K562 (cell line): ENCODE measurements around the gene ADAMTS20. TPM values are rescaled to one million over a fixed set of nuclear protein-coding genes. Genes with fewer than 3 reads are reported as not detected.

ENCODE experiments used
- ATAC-seq: fragments of 200-7000 bp; cut with Tn5 transposase; 3 replicates; pipeline ENCODE4 v1.9.1; 2020; ENCODE audit warnings: moderate library complexity
- BruUV-seq: library from RNA; stranded (reverse); fragments of 400-500 nt; replicated peaks from 2 replicates; lab custom pipeline; 2021; lab: Mats Ljungman, UMichigan
- CTCF ChIA-PET: fragments of 300-600 bp; formaldehyde crosslinking; extraction: SDS; loops from one replicate; lab custom pipeline; 2021; ENCODE audit warnings: low intra/inter-chr PET ratio; lab: Yijun Ruan, JAX
- POLR2A ChIA-PET: fragments of 300-600, 350-650 bp; sonication (Branson Sonifier 250); formaldehyde crosslinking; extraction: SDS; loops from one replicate; lab custom pipeline; 2021; ENCODE audit warnings: antibody characterized with exemption, inconsistent platforms; lab: Yijun Ruan, JAX
- DNase-seq, 4 experiments: peaks; one replicate each; pipeline versions ENCODE4 v3.0.0 to v3.0.0-alpha.2; 2011 to 2018; ENCODE audit warnings: low spot score in 3 of 4, mixed read lengths in 3 of 4; ENCODE audit errors: extremely low read depth in 1 of 4
- FAIRE-seq: peaks from 2 replicates; lab custom pipeline; 2011; peaks lifted over from hg19 to GRCh38; lab: Jason Lieb, UNC
- H2AFZ ChIP-seq: 2 replicates; pipeline ENCODE4 v1.6.0; 2011; ENCODE audit warnings: low read depth, low read length, control low read depth, inconsistent platforms
- H3K27ac ChIP-seq: fragments of 200-600 bp; 3 replicates; pipeline ENCODE4 v1.8.0; 2011; ENCODE audit warnings: low read depth, mild to moderate bottlenecking, control low read depth, inconsistent platforms, low read length, moderate library complexity, mixed read lengths; ENCODE audit errors: extremely low read depth
- H3K27me3 ChIP-seq, 2 experiments: fragments of 300-600 bp in 1 of 2; 2 replicates in 1 of 2; 3 replicates in 1 of 2; pipeline versions ENCODE4 v1.6.0 to v1.8.0; 2011; ENCODE audit warnings: inconsistent platforms in 2 of 2, low read length in 2 of 2, mild to moderate bottlenecking in 1 of 2, mixed read lengths in 1 of 2, moderate library complexity in 1 of 2; ENCODE audit not compliant: control insufficient read depth in 2 of 2, insufficient read depth in 2 of 2
- H3K36me3 ChIP-seq: fragments of 300-600 bp; 3 replicates; pipeline ENCODE4 v1.8.0; 2011; ENCODE audit warnings: mild to moderate bottlenecking, low read length, inconsistent platforms; ENCODE audit not compliant: control insufficient read depth, insufficient read depth
- H3K4me1 ChIP-seq, 2 experiments: fragments of 200-600 bp in 1 of 2; replicated peaks in 1 of 2; 2 replicates in 1 of 2; 3 replicates in 1 of 2; pipeline versions ENCODE4 v1.5.1 to v1.8.0; 2011; ENCODE audit warnings: inconsistent platforms in 2 of 2, low read length in 2 of 2, mild to moderate bottlenecking in 1 of 2, mixed read lengths in 1 of 2, moderate library complexity in 1 of 2; ENCODE audit not compliant: control insufficient read depth in 2 of 2, insufficient read depth in 2 of 2
- H3K4me2 ChIP-seq: 2 replicates; pipeline ENCODE4 v1.6.1; 2011; ENCODE audit warnings: low read length, control low read depth, inconsistent platforms, mixed read lengths; ENCODE audit not compliant: insufficient read depth
- H3K4me3 ChIP-seq: fragments of 200-600 bp; sonication (generic), shearing (Covaris generic); 2 replicates; pipeline ENCODE4 v1.5.1; 2016; ENCODE audit warnings: control low read depth, inconsistent platforms
- H3K79me2 ChIP-seq: fragments of 200-600 bp; 3 replicates; pipeline ENCODE4 v1.8.0; 2011; ENCODE audit warnings: low read length, inconsistent platforms; ENCODE audit not compliant: control insufficient read depth, insufficient read depth
- H3K9ac ChIP-seq, 2 experiments: 2 replicates each; pipeline versions ENCODE4 v1.6.0 to v1.6.1; 2011; ENCODE audit warnings: low read depth in 2 of 2, low read length in 2 of 2, control low read depth in 1 of 2, inconsistent platforms in 1 of 2, mild to moderate bottlenecking in 1 of 2, mixed read lengths in 1 of 2; ENCODE audit not compliant: insufficient read depth in 1 of 2
- H3K9me1 ChIP-seq: one replicate; pipeline ENCODE4 v1.6.0; 2011; ENCODE audit warnings: inconsistent platforms, mild to moderate bottlenecking, low read length, moderate library complexity; ENCODE audit not compliant: control insufficient read depth, insufficient read depth
- H3K9me3 ChIP-seq: replicated peaks from 2 replicates; pipeline ENCODE4 v1.5.1; 2011; ENCODE audit warnings: low read depth, low read length, inconsistent platforms; ENCODE audit not compliant: control insufficient read depth, insufficient read depth
- H4K20me1 ChIP-seq: replicated peaks from 2 replicates; pipeline ENCODE4 v1.6.1; 2011; ENCODE audit warnings: low read length, inconsistent platforms, mixed read lengths; ENCODE audit not compliant: control insufficient read depth, insufficient read depth
- EWSR1 ChIP-seq: fragments of 450-650 bp; IDR thresholded peaks from 2 replicates; pipeline ENCODE4 v1.6.1; 2018; ENCODE audit warnings: borderline replicate concordance, mild to moderate bottlenecking, low read depth, moderate library complexity; ENCODE audit not compliant: partially characterized antibody
- FOXP1 ChIP-seq: sonication (generic); formaldehyde crosslinking; IDR thresholded peaks from 2 replicates; pipeline ENCODE4 v1.8.0; 2022; ENCODE audit warnings: mild to moderate bottlenecking, missing genetic modification reagents
- MCM3 ChIP-seq: fragments of 450-650 bp; IDR thresholded peaks from 2 replicates; pipeline ENCODE4 v1.6.1; 2016
- SAFB2 ChIP-seq: fragments of 200-400 bp; formaldehyde crosslinking; IDR thresholded peaks from 2 replicates; pipeline ENCODE4 v1.6.1; 2018; ENCODE audit warnings: borderline replicate concordance, low read length, low read depth, moderate library complexity; ENCODE audit not compliant: severe bottlenecking
- ZNF121 ChIP-seq: sonication (generic); formaldehyde crosslinking; conservative IDR thresholded peaks from 2 replicates; pipeline ENCODE4 v1.8.0; 2022; ENCODE audit warnings: missing genetic modification reagents
- ZNF24 ChIP-seq: fragments of 450-650 bp; IDR thresholded peaks from 2 replicates; pipeline ENCODE4 v1.6.1; 2016
- ZNF253 ChIP-seq: fragments of 250-450 bp; sonication (Bioruptor Pico); conservative IDR thresholded peaks from 2 replicates; pipeline ENCODE4 v1.6.1; 2021; ENCODE audit warnings: mild to moderate bottlenecking
- ZNF436 ChIP-seq: fragments of 250-450, 450-650 bp; sonication (Bioruptor Pico); formaldehyde crosslinking; IDR thresholded peaks from 2 replicates; pipeline ENCODE4 v1.7.0; 2020; ENCODE audit warnings: mild to moderate bottlenecking
- ZNF717 ChIP-seq: fragments of 250-450 bp; sonication (Bioruptor Pico); IDR thresholded peaks from 2 replicates; pipeline ENCODE4 v1.5.0; 2021
- WGBS: fragments of 100-300 bp; shearing (Covaris generic); methylation state at CpG from one replicate; pipeline ENCODE4 v1.1.6; 2016; ENCODE audit warnings: low coverage, mixed read lengths; ENCODE audit not compliant: insufficient coverage; ENCODE audit errors: missing lambda C conversion rate; 5-methylcytosine and 5-hydroxymethylcytosine counted together
- in situ Hi-C: fragments of 300-500 bp; cut with MboI; formaldehyde crosslinking; loops from 4 replicates; pipeline ENCODE4 v1.15.0; 2018; ENCODE audit warnings: inconsistent platforms, mixed read lengths
- intact Hi-C: fragments of 100-400 bp; cut with micrococcal nuclease; formaldehyde crosslinking; loops from 2 replicates; pipeline ENCODE4 v1.14.2; 2022
- polyA plus RNA-seq, 8 experiments: library from polyadenylated mRNA; depleted of rRNA in 4 of 8; stranded (reverse) in 5 of 8; unstranded in 3 of 8; fragments of >200 nt; fragmentation: Nextera tagmentation in 2 of 8; fragmentation: Illumina TruSeq in 1 of 8; extraction: Ambion mirVana in 2 of 8; extraction: Trizol in 1 of 8; gene quantifications; 2 replicates each; pipeline versions ENCODE4 v1.2.1 to v1.2.3, GENCODE V29; 2011 to 2014; ENCODE audit warnings: inconsistent platforms in 1 of 8, missing spikeins in 1 of 8
- total RNA-seq, 7 experiments: library from RNA; depleted of rRNA in 6 of 7; stranded (reverse); fragments of >200 nt in 6 of 7; fragmentation: Illumina TruSeq in 2 of 7; extraction: Trizol in 2 of 7; gene quantifications; 2 replicates each; pipeline versions ENCODE4 v1.2.1 to v1.2.3, GENCODE V29; 2011 to 2021; ENCODE audit warnings: low replicate concordance in 1 of 7
- TF ChIP-seq, protein P1 (sequence below): fragments of 450-650 bp; formaldehyde crosslinking; IDR thresholded peaks from 2 replicates; pipeline ENCODE4 v1.4.0; 2020; ENCODE audit warnings: mild to moderate bottlenecking, mixed read lengths

Gene ADAMTS20
- total and polyA plus RNA-seq, 9 of the 15 experiments (the other 6 are each of a cell fraction or from before 2014, with no cell fraction given): 0.01 to 0.84 (median 0.07) TPM; not detected in 2

DNA sequence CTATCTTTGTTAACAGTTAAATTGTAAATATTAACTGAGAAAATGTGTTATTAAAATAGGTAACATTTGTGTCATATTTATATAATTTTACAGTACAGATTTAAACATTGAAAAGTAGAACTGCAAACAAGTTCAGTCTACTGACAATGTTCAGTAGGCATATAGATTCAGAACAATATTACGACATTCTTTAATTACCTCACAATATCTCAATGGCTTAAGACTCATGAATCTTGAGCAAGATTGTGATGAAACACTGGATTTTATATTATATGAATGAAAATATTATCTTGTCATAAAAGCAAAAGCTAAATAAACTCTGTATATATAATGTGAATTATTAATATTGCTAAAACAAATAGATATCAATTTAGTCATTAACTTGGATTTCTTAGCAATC is 194.9 kb downstream of the ADAMTS20 start:
- no peak for ATAC-seq
- Histone ChIP-seq H3K9me3 (no peaks in the 10 kb centered on the region), H3K36me3 (no peaks in the 10 kb centered on the region), H2AFZ (no peak overlapping the region), H3K27me3 (no peaks in the 10 kb centered on the region), H3K4me1 (no peaks in the 10 kb centered on the region), H3K79me2 (no peaks in the 10 kb centered on the region), H3K27ac (no peak overlapping the region), H3K9ac (no peak overlapping the region), H3K4me3 (no peak overlapping the region), H3K4me2 (no peak overlapping the region), H4K20me1 (no peaks in the 10 kb centered on the region), H3K9me1 (no peaks in the 10 kb centered on the region)
- POLR2A ChIA-PET: no interaction called here
- FAIRE-seq: no peak
- CTCF ChIA-PET: no interaction called here
- intact Hi-C loops (no loop called here), in situ Hi-C loops (no loop called here)
- 0% methylated on average over 1 of the region's 1 CpG for WGBS
- no peak for TF ChIP-seq FOXP1 (CRISPR knock-in tag)
- TF ChIP-seq SAFB2: no peak
- TF ChIP-seq ZNF121 (CRISPR knock-in tag): no peak
- TF ChIP-seq ZNF24: no peak
- TF ChIP-seq ZNF253: no peak
- TF ChIP-seq ZNF717: no peak
- TF ChIP-seq ZNF436 (CRISPR knock-in tag): no peak
- no peak for TF ChIP-seq MCM3
- BruUV-seq: no TSS peak
- no peak for DNase-seq

DNA sequence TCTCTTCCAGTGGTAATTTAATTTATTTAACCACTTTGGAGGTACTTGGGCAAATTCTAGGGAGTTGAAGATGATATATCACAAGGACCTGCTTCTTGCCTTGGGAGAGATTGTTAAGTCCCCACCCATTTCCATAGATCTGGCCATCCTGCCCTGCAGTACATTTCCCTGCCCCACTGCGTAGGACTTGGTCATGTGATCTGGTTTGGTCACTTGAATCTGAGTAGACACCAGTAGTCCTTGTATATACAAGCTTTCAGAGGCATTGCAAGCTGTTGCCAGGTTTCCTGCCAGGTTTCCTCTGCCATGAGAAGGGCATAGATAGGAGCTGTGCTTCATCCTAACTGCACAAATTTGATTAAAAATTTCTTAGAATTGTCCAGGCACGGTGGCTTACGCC is 200.0 kb downstream of the ADAMTS20 start:
- H3K9me1 ChIP-seq: no peaks in the 10 kb centered on the region
- H3K4me2 ChIP-seq: no peak overlapping the region
- H2AFZ ChIP-seq: no peak overlapping the region
- H3K27me3 ChIP-seq: no peaks in the 10 kb centered on the region
- ChIA-PET POLR2A (no interaction called here), CTCF (no interaction called here)
- DNase-seq: no peak
- no TSS peak for BruUV-seq
- no peaks in the 10 kb centered on the region for H3K79me2 ChIP-seq
- intact Hi-C loops: no loop called here
- no peaks in the 10 kb centered on the region for H4K20me1 ChIP-seq
- H3K4me3 ChIP-seq: no peak overlapping the region
- H3K27ac ChIP-seq: no peak overlapping the region
- no peaks in the 10 kb centered on the region for H3K9me3 ChIP-seq
- TF ChIP-seq, protein P1, sequence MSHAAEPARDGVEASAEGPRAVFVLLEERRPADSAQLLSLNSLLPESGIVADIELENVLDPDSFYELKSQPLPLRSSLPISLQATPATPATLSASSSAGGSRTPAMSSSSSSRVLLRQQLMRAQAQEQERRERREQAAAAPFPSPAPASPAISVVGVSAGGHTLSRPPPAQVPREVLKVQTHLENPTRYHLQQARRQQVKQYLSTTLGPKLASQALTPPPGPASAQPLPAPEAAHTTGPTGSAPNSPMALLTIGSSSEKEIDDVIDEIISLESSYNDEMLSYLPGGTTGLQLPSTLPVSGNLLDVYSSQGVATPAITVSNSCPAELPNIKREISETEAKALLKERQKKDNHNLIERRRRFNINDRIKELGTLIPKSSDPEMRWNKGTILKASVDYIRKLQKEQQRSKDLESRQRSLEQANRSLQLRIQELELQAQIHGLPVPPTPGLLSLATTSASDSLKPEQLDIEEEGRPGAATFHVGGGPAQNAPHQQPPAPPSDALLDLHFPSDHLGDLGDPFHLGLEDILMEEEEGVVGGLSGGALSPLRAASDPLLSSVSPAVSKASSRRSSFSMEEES (CRISPR knock-in tag): peak; percentile 50
- TF ChIP-seq EWSR1: no peak
- TF ChIP-seq, all 486 proteins: peak for 1
- ATAC-seq: no peak
- in situ Hi-C loops: no loop called here
- 0% methylated on average over 3 of the region's 3 CpGs for WGBS
- Histone ChIP-seq H3K9ac (no peak overlapping the region), H3K4me1 (no peaks in the 10 kb centered on the region), H3K36me3 (no peaks in the 10 kb centered on the region)
- FAIRE-seq: no peak
